ENCODE measurements around the gene PHACTR3. TPM values are rescaled to one million over a fixed set of nuclear protein-coding genes. Genes with fewer than 3 reads are reported as not detected.

The PHACTR3 gene
- 1 to 10 TPM in 1 of 4 donors, under 1 TPM in 1, not detected in 2; 0.66 to 7.8 TPM for total RNA-seq

DNA sequence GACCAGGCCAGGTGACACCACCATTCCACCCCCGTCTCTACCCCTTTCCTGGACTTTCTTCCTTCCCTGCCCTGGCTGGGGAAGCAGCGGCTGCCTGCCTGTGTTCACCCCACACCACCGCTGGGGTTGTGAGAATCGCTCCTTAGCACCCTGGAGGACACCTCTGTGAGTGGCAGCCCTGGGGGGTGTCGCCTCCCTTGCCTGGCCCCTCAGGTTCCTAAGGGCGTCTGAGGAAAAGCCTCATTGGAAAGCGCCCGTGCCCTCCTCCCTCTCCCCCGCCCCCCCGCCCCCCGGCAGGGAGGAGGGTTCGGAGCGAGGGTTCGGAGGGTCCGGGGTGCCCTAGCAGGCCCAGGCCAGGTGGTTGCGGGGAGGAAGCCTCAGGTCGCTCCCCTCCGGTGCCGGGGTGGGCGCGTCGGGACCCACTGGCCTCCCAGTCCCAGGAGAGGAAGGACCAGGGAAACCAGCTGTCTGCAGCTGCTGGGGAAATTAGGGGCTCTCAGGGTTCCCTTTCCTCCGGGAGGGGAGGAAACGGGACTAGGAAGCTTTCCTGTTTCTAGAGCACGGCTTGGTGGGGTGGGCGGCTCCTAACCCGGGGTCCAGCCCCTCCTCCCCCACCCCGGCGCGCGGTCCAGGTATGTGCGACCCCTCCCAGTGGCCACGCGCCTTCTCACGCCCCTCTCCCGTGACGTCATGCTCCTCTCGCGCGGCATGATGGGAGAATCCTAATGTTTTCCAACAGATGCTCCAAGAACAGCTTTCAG is at the start of gene PHACTR3:
Gene PHACTR3 (plus strand): TSS at position 760 of the 761 bp plus-strand sequence. CDS start 475 bp downstream, outside the sequence.
- no peak for TF ChIP-seq CTCF (IDR thresholded peaks at IDR 0.05; ENCODE audit: low read depth)

DNA sequence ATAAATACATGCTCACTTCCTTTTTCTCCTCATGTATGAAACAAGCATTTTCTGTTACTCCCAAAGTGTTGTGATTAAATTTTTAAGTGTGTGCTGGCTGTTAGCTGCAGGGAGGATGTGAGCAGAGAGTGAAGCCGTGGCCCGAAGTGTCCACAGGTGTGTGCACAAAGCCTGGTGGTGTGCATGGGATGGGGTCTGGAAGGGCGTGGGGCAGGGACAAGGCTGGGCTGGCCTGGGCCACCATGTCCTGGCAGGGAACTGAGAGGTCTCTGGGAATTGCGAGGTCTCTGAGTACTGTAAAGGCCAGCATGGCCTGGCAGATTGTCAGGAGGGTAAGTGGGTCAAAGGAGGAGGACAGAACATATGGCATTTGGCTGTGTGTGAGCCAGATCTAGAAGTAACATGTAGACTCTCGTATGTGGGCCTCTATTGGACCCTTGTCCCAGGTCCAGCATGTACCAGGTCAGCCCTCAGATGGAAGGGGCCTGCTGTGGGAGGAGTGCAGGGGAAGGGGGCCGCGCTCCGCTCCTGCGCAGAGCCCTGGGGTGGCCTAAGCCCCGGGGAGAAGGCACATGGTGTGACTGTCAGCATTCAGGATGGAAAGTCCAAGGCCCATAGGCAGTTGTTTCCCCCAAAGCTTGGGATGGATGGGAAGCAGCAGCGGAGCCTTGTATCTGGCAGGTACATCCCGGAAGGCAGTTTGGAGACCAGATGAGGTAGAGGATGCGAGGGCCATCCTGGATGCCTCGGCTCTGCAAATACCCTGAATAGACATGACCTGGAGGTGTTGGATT is 45.1 kb upstream of the PHACTR3 start:
- TF ChIP-seq CTCF (IDR thresholded peaks at IDR 0.05; ENCODE audit: low read depth), result no peak

- no peak for TF ChIP-seq CTCF (IDR thresholded peaks at IDR 0.05; ENCODE audit: low read depth)
Observed at GRCh38 chr20:59559863-59560262, 44.5 kb upstream of the PHACTR3 start.

- no peak for TF ChIP-seq CTCF (IDR thresholded peaks at IDR 0.05; ENCODE audit: low read depth)
Observed at GRCh38 chr20:59560588-59561227, 43.6 kb upstream of the PHACTR3 start.

DNA sequence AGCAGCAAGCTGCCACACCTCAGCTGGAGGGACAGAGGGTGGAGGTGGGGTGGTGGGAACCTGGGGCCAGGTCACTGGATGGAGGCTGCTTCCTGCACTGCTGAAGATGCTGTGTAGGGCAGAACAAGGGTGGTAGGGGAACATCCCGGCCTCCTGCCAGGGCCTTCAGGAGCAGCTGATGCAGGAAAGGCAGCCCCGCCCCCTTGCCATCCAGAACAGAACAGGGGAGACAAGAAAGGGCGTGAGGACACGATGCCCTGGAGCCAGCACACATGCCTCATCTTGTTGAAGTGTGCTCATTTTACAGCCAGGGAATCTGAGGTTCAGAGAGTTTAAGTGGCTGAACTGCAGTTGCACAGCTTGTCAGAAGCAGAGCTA is 43.1 kb upstream of the PHACTR3 start:
- TF ChIP-seq CTCF (IDR thresholded peaks at IDR 0.05; ENCODE audit: low read depth), result no peak

GRCh38 chr20:59561614-59562277 is 42.6 kb upstream of the PHACTR3 start:
- TF ChIP-seq CTCF (IDR thresholded peaks at IDR 0.05; ENCODE audit: low read depth), result no peak

Measured in subcutaneous adipose tissue (tissue), 4 donors.